Right atrium auricular region (tissue), 2 donors: ENCODE results near the gene RGS6. TPM values are rescaled to one million over a fixed set of nuclear protein-coding genes. Genes with fewer than 3 reads are reported as not detected.

Source experiments
- DNase-seq: peaks from one replicate; pipeline ENCODE4 v3.0.0-alpha.2; 2019; ENCODE audit warnings: low spot score
- H3K27ac ChIP-seq, 2 donors: fragments of 200-600 bp; sonication (generic); 1 replicate in 1 of 2; 2 replicates in 1 of 2; pipeline ENCODE4 v1.5.1; 2016 to 2019
- H3K27me3 ChIP-seq, 2 donors: fragments of 200-600 bp; sonication (generic); one replicate each; pipeline versions ENCODE4 v1.5.1 to v1.6.0; 2017 to 2019
- H3K36me3 ChIP-seq: fragments of 200-600 bp; sonication (generic); one replicate; pipeline ENCODE4 v1.5.1; 2016
- H3K4me1 ChIP-seq, 2 donors: fragments of 200-600 bp; sonication (generic); one replicate each; pipeline versions ENCODE4 v1.5.1 to v1.6.0; 2017 to 2019
- H3K4me3 ChIP-seq, 2 donors: fragments of 200-600 bp; sonication (generic); 1 replicate in 1 of 2; 2 replicates in 1 of 2; pipeline ENCODE4 v1.5.1; 2017 to 2019; ENCODE audit warnings: mild to moderate bottlenecking in 1 of 2, moderate library complexity in 1 of 2
- H3K9me3 ChIP-seq, 2 donors: fragments of 200-600 bp; sonication (generic); one replicate each; pipeline ENCODE4 v1.5.1; 2019
- CTCF ChIP-seq, 2 donors: fragments of 200-600 bp; sonication (generic); IDR thresholded peaks; one replicate each; pipeline ENCODE4 v1.5.1; 2019; ENCODE audit warnings: antibody characterized with exemption in 2 of 2
- total RNA-seq, 2 donors: library from RNA; depleted of rRNA; stranded (reverse); fragments of >200 nt; gene quantifications; one replicate each; pipeline ENCODE4 v1.1.0, GENCODE V29; 2016

RGS6 gene
- total RNA-seq, 2 donors from 2014 or later = 12.1 to 13.1 TPM

- no peak for DNase-seq
- no peak overlapping the region for H3K4me3 ChIP-seq
- no peaks in the 10 kb centered on the region for H3K27me3 ChIP-seq
- no peak for TF ChIP-seq CTCF (IDR thresholded peaks at IDR 0.05)
- H3K36me3 ChIP-seq = no peaks in the 10 kb centered on the region
- no peak overlapping the region for H3K27ac ChIP-seq
- peaks cover 0 to 5% of the 10 kb centered on the region in 2 donors for H3K9me3 ChIP-seq
- no peaks in the 10 kb centered on the region for H3K4me1 ChIP-seq
These were observed 113.7 kb downstream of the RGS6 start for GRCh38 chr14:72045885-72046284.

GRCh38 chr14:72049462-72049861 lies 117.2 kb downstream of the RGS6 start:
- Histone ChIP-seq H3K4me3 (no peak overlapping the region), H3K36me3 (no peaks in the 10 kb centered on the region), H3K4me1 (no peaks in the 10 kb centered on the region), H3K27me3 (no peaks in the 10 kb centered on the region), H3K27ac (no peak overlapping the region), H3K9me3 (no peaks in the 10 kb centered on the region)
- no peak for TF ChIP-seq CTCF (IDR thresholded peaks at IDR 0.05)
- no peak for DNase-seq

- no peak for TF ChIP-seq CTCF (IDR thresholded peaks at IDR 0.05)
- no peak overlapping the region for H3K4me3 ChIP-seq
- no peak overlapping the region for H3K27ac ChIP-seq
- H3K27me3 ChIP-seq = no peaks in the 10 kb centered on the region
- H3K36me3 ChIP-seq = no peaks in the 10 kb centered on the region
- no peaks in the 10 kb centered on the region for H3K9me3 ChIP-seq
- peaks cover 0 to under 1% of the 10 kb centered on the region in 2 donors for H3K4me1 ChIP-seq
- no peak for DNase-seq
These were observed 120.1 kb downstream of the RGS6 start for GRCh38 chr14:72052356-72052755.

- H3K27me3 ChIP-seq = no peaks in the 10 kb centered on the region
- DNase-seq = no peak
- H3K4me1 ChIP-seq = peaks cover 0 to 4% of the 10 kb centered on the region in 2 donors
- H3K9me3 ChIP-seq = no peaks in the 10 kb centered on the region
- H3K4me3 ChIP-seq = no peak overlapping the region
- TF ChIP-seq CTCF (IDR thresholded peaks at IDR 0.05) = no peak
- H3K27ac ChIP-seq = no peak overlapping the region
- H3K36me3 ChIP-seq = no peaks in the 10 kb centered on the region
These were observed 121.4 kb downstream of the RGS6 start for GRCh38 chr14:72053651-72054050.

GRCh38 chr14:72054911-72055310 lies 122.7 kb downstream of the RGS6 start:
- Histone ChIP-seq H3K4me3 (no peak overlapping the region), H3K4me1 (peaks cover 0 to 4% of the 10 kb centered on the region in 2 donors), H3K9me3 (no peaks in the 10 kb centered on the region), H3K27ac (no peak overlapping the region), H3K36me3 (no peaks in the 10 kb centered on the region), H3K27me3 (no peaks in the 10 kb centered on the region)
- no peak for TF ChIP-seq CTCF (IDR thresholded peaks at IDR 0.05)
- no peak for DNase-seq

GRCh38 chr14:72057701-72058285 lies 125.6 kb downstream of the RGS6 start:
- peaks cover 0 to 10% of the 10 kb centered on the region in 2 donors for H3K4me1 ChIP-seq
- no peaks in the 10 kb centered on the region for H3K27me3 ChIP-seq
- H3K9me3 ChIP-seq = no peaks in the 10 kb centered on the region
- no peak overlapping the region for H3K4me3 ChIP-seq
- H3K36me3 ChIP-seq = no peaks in the 10 kb centered on the region
- H3K27ac ChIP-seq = no peak overlapping the region
- no peak for DNase-seq
- no peak for TF ChIP-seq CTCF (IDR thresholded peaks at IDR 0.05)
